ENCODE data around the gene STK17A.
"Not testable (repeated sequence)": the region's sequence is repeated elsewhere in the genome, so short reads cannot be mapped to it uniquely, and the experiment has no call there.

Gene STK17A

GRCh38 chr7:43569424-43569823, 13.5 kb upstream of the STK17A start:
- DNase-seq: peak; percentile 41 to 67 (median 53)

GRCh38 chr7:43570688-43571365, 12.1 kb upstream of the STK17A start:
- no peak for DNase-seq

GRCh38 chr7:43572516-43573049, 10.3 kb upstream of the STK17A start:
- peak; percentile 91 to 99 (median 94) for DNase-seq

GRCh38 chr7:43573832-43574231, 9.1 kb upstream of the STK17A start:
- not testable (repeated sequence) for DNase-seq

- DNase-seq: no peak
These were observed 7.4 kb upstream of the STK17A start for GRCh38 chr7:43575506-43575905.

GRCh38 chr7:43576241-43576640, 6.7 kb upstream of the STK17A start:
- DNase-seq: peak in 2 of 4 experiments; percentile 48 to 50

GRCh38 chr7:43577485-43577951, 5.4 kb upstream of the STK17A start:
- peak in 1 of 4 experiments; percentile 25 for DNase-seq

GRCh38 chr7:43583424-43584194, 701 bp downstream of the STK17A start:
- DNase-seq: peak; percentile 63 to 83 (median 70)

GRCh38 chr7:43584195-43584586, 1.3 kb downstream of the STK17A start:
- peak; percentile 60 to 74 (median 66) for DNase-seq

GRCh38 chr7:43584733-43585132, 1.8 kb downstream of the STK17A start:
- DNase-seq: not testable (repeated sequence)

GRCh38 chr7:43585562-43585961, 2.7 kb downstream of the STK17A start:
- peak; percentile 31 to 73 (median 44) for DNase-seq

- DNase-seq: no peak
These were observed 3.5 kb downstream of the STK17A start for GRCh38 chr7:43586251-43586900.

GRCh38 chr7:43588477-43589132, 5.7 kb downstream of the STK17A start:
- no peak for DNase-seq

GRCh38 chr7:43589133-43589478, 6.2 kb downstream of the STK17A start:
- DNase-seq: no peak

GRCh38 chr7:43589728-43590127, 6.8 kb downstream of the STK17A start:
- DNase-seq: no peak

GRCh38 chr7:43590862-43591557, 8.1 kb downstream of the STK17A start:
- peak in 1 of 4 experiments; percentile 22 for DNase-seq

- no peak for DNase-seq
These were observed 8.8 kb downstream of the STK17A start for GRCh38 chr7:43591558-43592180.

- DNase-seq: no peak
These were observed 9.4 kb downstream of the STK17A start for GRCh38 chr7:43592326-43592725.

GRCh38 chr7:43593010-43593409, 10.1 kb downstream of the STK17A start:
- peak in 2 of 4 experiments; percentile 33 to 45 for DNase-seq

- no peak for DNase-seq
These were observed 11.1 kb downstream of the STK17A start for GRCh38 chr7:43594020-43594419.

- not testable (repeated sequence) for DNase-seq
These were observed 13.5 kb downstream of the STK17A start for GRCh38 chr7:43596426-43596825.

Data from suppressor macrophage (primary cell).